Measurements from ENCODE around the gene LACC1. TPM values are rescaled to one million over a fixed set of nuclear protein-coding genes. Genes with fewer than 3 reads are reported as not detected.

Gene LACC1
- 10.3 TPM for total RNA-seq
- long read RNA-seq, full-length matches to known transcripts: 9 of 21 reads
- long read RNA-seq, partial matches to known transcripts: 2 of 21 reads
- long read RNA-seq, other reads (novel, unspliced or antisense): 10 of 21 reads

DNA sequence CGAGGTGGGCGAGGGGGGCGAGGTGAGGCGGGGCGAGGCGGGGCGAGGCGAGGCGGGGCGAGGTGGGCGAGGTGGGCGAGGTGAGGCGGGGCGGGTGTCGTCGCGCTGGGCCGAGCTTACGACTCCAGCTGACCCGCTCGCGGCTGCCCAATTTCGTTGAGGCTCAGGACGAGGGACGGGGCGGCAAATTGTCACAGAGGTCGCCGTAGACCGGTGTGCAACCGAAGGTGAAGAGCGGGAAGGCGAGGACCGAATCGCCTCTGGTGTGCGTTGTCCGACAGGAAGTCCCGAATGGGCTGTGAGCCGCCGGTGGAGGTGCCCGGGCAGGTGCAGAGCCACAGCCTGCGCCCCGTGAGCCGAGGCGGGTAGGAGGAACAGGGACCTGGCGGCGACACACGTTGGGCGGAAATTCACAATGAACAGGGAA lies at the start of gene LACC1:
Gene LACC1, plus strand, starts transcription at position 150 of the 427 bp plus-strand sequence. CDS start 1,082 bp downstream, outside the sequence.
- TF ChIP-seq CTCF (IDR thresholded peaks at IDR 0.05): no peak
- intact Hi-C loops (cut with DNase I): no loop called here
- Histone ChIP-seq H3K27ac (peak within 1 kb of the TSS; percentile 97), H3K9me3 (no peaks in the 10 kb centered on the region), H3K27me3 (no peaks in the 10 kb centered on the region), H3K4me1 (peaks cover 7% of the 10 kb centered on the region), H3K4me3 (peak within 1 kb of the TSS; percentile 78), H3K36me3 (no peaks in the 10 kb centered on the region)
- DNase-seq (no peak), ATAC-seq (peak; percentile 89)

GRCh38 chr13:43830497-43830881 lies 49.2 kb upstream of the LACC1 start:
- Histone ChIP-seq H3K4me1 (no peaks in the 10 kb centered on the region), H3K27ac (no peak overlapping the region), H3K4me3 (no peak overlapping the region), H3K9me3 (no peaks in the 10 kb centered on the region), H3K36me3 (no peaks in the 10 kb centered on the region), H3K27me3 (no peaks in the 10 kb centered on the region)
- intact Hi-C loops (cut with DNase I): no loop called here
- peak; percentile 23 for ATAC-seq
- no peak for DNase-seq
- TF ChIP-seq CTCF (IDR thresholded peaks at IDR 0.05): no peak

DNA sequence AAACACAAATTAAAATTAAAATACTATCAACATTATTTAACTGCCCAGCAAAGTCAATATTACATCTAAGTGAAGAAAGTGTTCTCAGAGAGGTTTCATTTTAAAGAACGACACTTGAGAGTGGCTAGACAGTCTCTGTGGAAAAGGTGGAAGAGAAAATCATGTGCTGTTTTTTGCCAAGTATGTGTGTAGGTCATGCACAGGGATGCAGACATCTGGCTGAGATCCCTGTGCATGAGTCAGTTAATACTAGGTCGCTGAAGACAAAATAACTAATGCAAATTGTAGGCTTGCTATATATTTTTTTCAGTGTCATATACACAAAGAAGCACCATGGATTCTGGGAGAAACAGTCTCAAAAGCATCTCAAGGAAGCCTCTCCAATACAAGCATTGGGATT lies 48.6 kb upstream of the LACC1 start:
- ATAC-seq: no peak
- H3K27ac ChIP-seq: no peak overlapping the region

DNA sequence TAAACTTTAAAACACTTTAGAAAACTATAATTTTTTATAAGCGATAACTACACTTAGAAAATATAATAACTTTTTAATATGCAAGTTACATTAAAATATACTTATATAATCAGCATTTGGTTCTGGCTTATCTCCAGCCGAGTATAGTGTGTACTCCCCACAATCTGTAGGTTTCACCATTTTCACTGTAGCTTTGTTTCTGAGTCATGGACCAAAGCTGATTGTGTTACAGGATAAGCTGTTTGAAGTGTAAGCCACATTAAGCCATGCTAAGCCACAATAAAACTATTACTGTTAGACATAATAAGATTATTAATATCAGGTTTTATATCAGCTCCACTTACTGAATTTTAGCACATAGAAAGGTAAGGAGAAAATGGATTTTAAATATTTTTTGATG lies 44.0 kb upstream of the LACC1 start:
- no peak for ATAC-seq
- Histone ChIP-seq H3K27me3 (no peaks in the 10 kb centered on the region), H3K4me3 (no peak overlapping the region), H3K36me3 (no peaks in the 10 kb centered on the region), H3K9me3 (no peaks in the 10 kb centered on the region), H3K4me1 (no peaks in the 10 kb centered on the region), H3K27ac (no peak overlapping the region)
- intact Hi-C loops (cut with DNase I): no loop called here
- no peak for TF ChIP-seq CTCF (IDR thresholded peaks at IDR 0.05)
- no peak for DNase-seq

More for the DNA sequence above, 48.6 kb upstream of the LACC1 start:
- H3K9me3 ChIP-seq: no peaks in the 10 kb centered on the region
- no peak for DNase-seq
- no peaks in the 10 kb centered on the region for H3K36me3 ChIP-seq
- no peaks in the 10 kb centered on the region for H3K27me3 ChIP-seq
- no peaks in the 10 kb centered on the region for H3K4me1 ChIP-seq
- intact Hi-C loops (cut with DNase I): no loop called here
- H3K4me3 ChIP-seq: no peak overlapping the region
- TF ChIP-seq CTCF (IDR thresholded peaks at IDR 0.05): no peak

- Histone ChIP-seq H3K9me3 (no peaks in the 10 kb centered on the region), H3K27me3 (no peaks in the 10 kb centered on the region), H3K4me3 (no peak overlapping the region), H3K4me1 (no peaks in the 10 kb centered on the region), H3K27ac (no peak overlapping the region), H3K36me3 (no peaks in the 10 kb centered on the region)
- TF ChIP-seq CTCF (IDR thresholded peaks at IDR 0.05): no peak
- intact Hi-C loops (cut with DNase I): no loop called here
- no peak for DNase-seq
- no peak for ATAC-seq
Observed at GRCh38 chr13:43838909-43839308, 40.8 kb upstream of the LACC1 start.
